ENCODE results near the gene FRAT1.

DNA sequence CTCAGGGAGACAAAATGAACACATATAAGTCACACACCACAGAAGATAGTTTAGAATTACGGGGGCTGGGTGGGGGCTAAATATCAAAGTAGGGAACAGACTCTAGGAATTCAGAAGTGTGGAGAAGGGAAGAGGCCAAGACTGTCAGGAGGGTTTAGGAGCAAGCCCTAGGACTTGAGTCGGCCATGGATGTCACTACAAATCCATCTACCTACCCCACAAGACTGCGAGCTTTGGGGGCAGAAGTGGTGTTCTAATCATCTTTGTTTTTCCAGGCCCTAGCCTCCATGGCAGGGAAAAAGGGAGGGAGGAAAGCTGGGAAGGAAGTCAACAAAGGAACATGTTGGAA is 20.9 kb upstream of the FRAT1 start:
- TF ChIP-seq, protein P1, sequence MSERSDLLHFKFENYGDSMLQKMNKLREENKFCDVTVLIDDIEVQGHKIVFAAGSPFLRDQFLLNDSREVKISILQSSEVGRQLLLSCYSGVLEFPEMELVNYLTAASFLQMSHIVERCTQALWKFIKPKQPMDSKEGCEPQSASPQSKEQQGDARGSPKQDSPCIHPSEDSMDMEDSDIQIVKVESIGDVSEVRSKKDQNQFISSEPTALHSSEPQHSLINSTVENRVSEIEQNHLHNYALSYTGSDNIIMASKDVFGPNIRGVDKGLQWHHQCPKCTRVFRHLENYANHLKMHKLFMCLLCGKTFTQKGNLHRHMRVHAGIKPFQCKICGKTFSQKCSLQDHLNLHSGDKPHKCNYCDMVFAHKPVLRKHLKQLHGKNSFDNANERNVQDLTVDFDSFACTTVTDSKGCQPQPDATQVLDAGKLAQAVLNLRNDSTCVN (tag by site-specific recombination; optimal IDR thresholded peaks at IDR 0.05): no peak
- TF ChIP-seq ZNF777 (tag by site-specific recombination; IDR thresholded peaks at IDR 0.05; ENCODE audit: borderline replicate concordance) (no peak), ZNF544 (tag by site-specific recombination; IDR thresholded peaks at IDR 0.05) (no peak), GFI1B (tag by site-specific recombination; IDR thresholded peaks at IDR 0.05) (no peak), CTCF (tag by site-specific recombination; IDR thresholded peaks at IDR 0.05) (no peak)
- TF ChIP-seq, protein P2, sequence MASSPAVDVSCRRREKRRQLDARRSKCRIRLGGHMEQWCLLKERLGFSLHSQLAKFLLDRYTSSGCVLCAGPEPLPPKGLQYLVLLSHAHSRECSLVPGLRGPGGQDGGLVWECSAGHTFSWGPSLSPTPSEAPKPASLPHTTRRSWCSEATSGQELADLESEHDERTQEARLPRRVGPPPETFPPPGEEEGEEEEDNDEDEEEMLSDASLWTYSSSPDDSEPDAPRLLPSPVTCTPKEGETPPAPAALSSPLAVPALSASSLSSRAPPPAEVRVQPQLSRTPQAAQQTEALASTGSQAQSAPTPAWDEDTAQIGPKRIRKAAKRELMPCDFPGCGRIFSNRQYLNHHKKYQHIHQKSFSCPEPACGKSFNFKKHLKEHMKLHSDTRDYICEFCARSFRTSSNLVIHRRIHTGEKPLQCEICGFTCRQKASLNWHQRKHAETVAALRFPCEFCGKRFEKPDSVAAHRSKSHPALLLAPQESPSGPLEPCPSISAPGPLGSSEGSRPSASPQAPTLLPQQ (tag by site-specific recombination; IDR thresholded peaks at IDR 0.05): no peak
